ENCODE measurements around the gene FNIP1.
"Not testable (repeated sequence)": the region's sequence is repeated elsewhere in the genome, so short reads cannot be mapped to it uniquely, and the experiment has no call there.

The FNIP1 gene

GRCh38 chr5:131754363-131754762 is 42.5 kb downstream of the FNIP1 start:
- DNase-seq (ENCODE audit: low read depth in 2 of 2, low spot score in 1 of 2), result no peak

- DNase-seq (ENCODE audit: low read depth in 2 of 2, low spot score in 1 of 2), result no peak
Measured at GRCh38 chr5:131751506-131751905, 45.3 kb downstream of the FNIP1 start.

- DNase-seq (ENCODE audit: low read depth in 2 of 2, low spot score in 1 of 2), result no peak
Measured at GRCh38 chr5:131749723-131750470, 46.9 kb downstream of the FNIP1 start.

DNA sequence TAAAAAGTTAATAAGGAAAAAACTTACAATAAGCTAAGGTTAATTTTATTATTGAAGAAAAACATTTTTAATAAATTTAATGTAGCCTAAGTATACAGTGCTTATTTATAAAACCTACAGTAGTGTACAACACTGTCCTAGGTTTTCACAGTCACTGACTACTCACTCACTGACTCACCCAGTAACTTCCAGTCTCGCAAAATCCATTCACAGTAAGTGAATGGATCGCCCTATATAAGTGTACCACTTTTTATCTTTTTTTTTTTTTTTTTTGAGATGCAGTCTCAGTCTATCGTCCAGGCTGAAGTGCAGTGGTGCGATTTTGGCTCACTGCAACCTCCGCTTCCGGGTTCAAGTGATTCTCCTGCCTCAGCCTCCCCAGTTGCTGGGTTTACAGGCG is 47.7 kb downstream of the FNIP1 start:
- no peak for DNase-seq (ENCODE audit: low read depth in 2 of 2, low spot score in 1 of 2)

GRCh38 chr5:131747180-131748105 is 49.4 kb downstream of the FNIP1 start:
- DNase-seq (ENCODE audit: low read depth in 2 of 2, low spot score in 1 of 2), result no peak

DNA sequence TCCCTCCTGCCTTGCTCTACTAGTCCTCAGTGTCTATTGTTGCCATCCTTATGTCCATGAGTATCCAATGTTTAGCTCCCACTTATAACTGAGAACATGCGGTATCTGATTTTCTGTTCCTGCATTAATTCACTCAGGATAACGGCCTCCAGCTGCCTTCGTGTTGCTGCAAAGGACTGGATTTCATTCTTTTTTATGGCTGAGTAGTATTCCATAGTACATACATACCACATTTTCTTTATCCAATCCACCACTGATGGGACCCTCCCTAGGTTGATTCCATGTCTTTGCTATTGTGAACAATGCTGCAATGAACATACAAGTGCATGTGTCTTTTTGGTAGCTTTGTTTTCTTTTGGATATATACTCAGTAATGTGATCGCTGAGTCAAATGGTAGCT is 50.4 kb downstream of the FNIP1 start:
- DNase-seq (ENCODE audit: low read depth in 2 of 2, low spot score in 1 of 2), result no peak

GRCh38 chr5:131745703-131746102 is 51.1 kb downstream of the FNIP1 start:
- DNase-seq (ENCODE audit: low read depth in 2 of 2, low spot score in 1 of 2), result no peak

GRCh38 chr5:131745155-131745554 is 51.7 kb downstream of the FNIP1 start:
- no peak for DNase-seq (ENCODE audit: low read depth in 2 of 2, low spot score in 1 of 2)

DNA sequence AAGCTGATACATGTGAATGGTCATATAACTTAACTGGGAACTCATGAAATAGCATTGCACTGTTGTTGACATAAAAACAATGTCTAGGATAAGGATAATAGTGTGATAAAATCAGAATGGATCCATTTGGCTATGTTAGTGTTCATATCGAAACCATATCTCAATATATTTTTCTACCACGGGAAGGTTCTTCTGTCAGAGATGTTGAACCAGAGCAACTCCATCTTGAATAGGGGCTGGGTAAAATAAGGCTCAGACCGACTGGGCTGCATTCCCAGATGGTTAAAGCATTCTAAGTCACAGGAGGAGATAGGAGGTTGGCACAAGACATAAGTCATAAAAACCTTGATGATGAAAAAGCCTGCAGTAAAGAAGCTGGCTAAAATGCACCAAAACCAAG is 56.3 kb downstream of the FNIP1 start:
- no peak for DNase-seq (ENCODE audit: low read depth in 2 of 2, low spot score in 1 of 2)

- DNase-seq (ENCODE audit: low read depth in 2 of 2, low spot score in 1 of 2), result no peak
Measured at GRCh38 chr5:131735393-131735792, 61.4 kb downstream of the FNIP1 start.

DNA sequence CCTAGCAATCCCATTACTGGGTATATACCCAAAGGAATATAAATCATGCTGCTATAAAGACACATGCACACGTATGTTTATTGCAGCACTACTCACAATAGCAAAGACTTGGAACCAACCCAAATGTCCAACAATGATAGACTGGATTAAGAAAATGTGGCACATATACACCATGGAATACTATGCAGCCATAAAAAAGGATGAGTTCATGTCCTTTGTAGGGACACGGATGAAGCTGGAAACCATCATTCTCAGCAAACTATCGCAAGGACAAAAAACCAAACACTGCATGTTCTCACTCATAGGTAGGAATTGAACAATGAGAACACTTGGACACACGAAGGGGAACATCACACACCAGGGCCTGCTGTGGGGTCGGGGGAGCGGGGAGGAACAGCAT is 61.9 kb downstream of the FNIP1 start:
- not testable (repeated sequence) for DNase-seq (ENCODE audit: low read depth in 2 of 2, low spot score in 1 of 2)

DNA sequence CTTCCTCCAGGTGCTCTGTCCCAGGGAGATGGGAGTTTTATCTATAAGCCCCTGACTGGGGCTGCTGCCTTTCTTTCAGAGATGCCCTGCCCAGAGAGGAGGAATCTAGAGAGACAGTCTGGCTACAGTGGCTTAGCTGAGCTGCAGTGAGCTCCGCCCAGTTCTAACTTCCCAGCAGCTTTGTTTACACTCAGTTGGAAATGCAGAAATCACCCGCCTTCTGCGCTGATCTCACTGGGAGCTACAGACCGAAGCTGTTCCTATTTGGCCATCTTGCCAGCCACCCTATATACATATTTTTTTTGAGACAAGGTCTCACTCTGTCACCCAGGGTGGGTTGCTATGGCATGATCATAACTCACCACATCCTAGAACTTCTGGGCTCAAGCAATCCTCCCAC is 67.5 kb downstream of the FNIP1 start:
- DNase-seq (ENCODE audit: low read depth in 2 of 2, low spot score in 1 of 2), result not testable (repeated sequence)

DNA sequence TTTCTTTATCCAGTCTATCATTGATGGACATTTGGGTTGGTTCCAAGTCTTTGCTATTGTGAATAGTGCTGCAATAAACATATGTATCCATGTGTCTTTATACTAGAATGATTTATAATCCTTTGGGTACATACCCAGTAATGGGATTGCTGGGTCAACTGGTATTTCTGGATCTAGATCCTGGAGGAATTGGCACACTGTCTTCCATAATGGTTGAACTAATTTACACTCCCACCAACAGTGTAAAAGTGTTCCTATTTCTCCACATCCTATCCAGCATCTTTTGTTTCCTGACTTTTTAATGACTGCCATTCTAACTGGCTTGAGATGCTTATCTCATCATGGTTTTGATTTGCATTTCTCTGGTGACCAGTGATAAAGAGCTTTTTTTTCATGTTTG is 72.7 kb downstream of the FNIP1 start:
- not testable (repeated sequence) for DNase-seq (ENCODE audit: low read depth in 2 of 2, low spot score in 1 of 2)

DNA sequence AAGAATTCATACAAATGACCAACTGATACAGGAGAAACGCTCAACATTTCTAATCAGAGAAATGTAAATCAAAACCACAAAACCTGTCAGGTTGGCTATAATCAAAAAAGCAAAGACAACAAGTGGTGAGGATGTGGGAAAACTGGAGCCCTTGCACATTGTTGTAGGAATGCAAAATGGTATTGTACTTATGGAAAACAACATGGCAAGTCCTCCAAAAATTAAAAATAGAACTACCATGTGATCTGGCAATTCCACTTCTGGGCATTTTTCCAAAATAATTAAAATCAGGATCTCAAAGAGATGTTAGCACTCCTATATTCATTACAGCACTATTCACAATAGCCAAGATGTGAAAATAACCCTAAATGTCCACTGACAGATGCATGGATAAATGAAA is 76.1 kb downstream of the FNIP1 start:
- DNase-seq (ENCODE audit: low read depth in 2 of 2, low spot score in 1 of 2), result no peak

GRCh38 chr5:131719564-131719963 is 77.3 kb downstream of the FNIP1 start:
- DNase-seq (ENCODE audit: low read depth in 2 of 2, low spot score in 1 of 2), result no peak

DNA sequence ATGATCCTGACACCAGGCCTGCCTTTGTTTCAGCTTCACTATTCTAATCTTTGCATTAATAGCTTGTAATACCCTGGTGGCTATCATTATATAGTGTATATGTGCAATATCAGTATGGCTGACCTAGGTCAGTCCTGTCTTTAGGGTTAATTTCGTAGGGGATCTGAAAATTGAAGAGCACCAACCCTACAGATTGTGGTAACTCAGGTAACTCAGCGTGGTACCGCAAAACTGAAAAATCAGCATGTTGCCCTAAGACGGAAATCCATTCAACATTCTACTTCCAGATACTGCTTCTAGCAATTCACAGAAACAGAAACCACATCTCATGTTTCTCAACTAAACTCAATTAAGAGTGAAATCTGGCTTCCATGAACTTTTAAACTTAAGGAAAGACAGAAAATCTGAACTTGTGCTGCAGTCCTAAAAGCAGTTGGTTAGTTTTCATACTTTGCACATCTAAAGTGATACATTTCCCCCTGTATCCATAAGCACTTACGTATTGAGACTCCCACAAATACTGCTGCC is 78.3 kb downstream of the FNIP1 start:
- no peak for DNase-seq (ENCODE audit: low read depth in 2 of 2, low spot score in 1 of 2)

DNA sequence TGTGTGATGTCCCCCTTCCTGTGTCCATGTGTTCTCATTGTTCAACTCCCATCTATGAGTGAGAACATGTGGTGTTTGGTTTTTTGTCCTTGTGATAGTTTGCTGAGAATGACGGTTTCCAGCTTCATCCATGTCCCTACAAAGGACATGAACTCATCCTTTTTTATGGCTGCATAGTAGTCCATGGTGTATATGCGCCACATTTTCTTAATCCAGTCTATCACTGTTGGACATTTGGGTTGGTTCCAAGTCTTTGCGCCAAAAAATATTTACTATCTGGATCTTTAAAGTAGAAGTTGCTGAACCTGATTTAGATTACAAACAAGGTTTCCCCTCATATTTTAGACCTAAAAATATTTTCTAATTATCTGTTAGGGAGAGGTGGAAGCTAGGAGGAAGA is 79.7 kb downstream of the FNIP1 start:
- DNase-seq (ENCODE audit: low read depth in 2 of 2, low spot score in 1 of 2), result not testable (repeated sequence)

DNA sequence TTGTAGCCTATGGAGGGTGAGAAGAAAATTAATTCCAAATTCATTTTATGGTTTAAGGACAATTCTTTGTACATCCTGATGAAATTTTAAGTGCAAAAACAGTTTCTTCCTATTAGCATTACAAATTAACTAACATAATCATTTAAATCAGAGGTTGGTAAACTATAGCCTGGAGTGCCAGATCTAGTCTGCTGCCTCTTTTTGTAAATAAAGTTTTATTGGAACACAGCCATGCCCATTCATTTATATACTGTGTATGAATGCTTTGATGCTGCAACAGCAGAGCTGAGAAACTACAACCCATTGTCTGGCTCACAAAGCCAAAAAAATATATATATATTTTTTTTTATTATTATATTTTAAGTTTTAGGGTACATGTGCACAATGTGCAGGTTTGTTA is 80.2 kb downstream of the FNIP1 start:
- no peak for DNase-seq (ENCODE audit: low read depth in 2 of 2, low spot score in 1 of 2)

- DNase-seq (ENCODE audit: low read depth in 2 of 2, low spot score in 1 of 2), result no peak
Measured at GRCh38 chr5:131710391-131710790, 86.4 kb downstream of the FNIP1 start.

- DNase-seq (ENCODE audit: low read depth in 2 of 2, low spot score in 1 of 2), result no peak
Measured at GRCh38 chr5:131709043-131709442, 87.8 kb downstream of the FNIP1 start.

DNA sequence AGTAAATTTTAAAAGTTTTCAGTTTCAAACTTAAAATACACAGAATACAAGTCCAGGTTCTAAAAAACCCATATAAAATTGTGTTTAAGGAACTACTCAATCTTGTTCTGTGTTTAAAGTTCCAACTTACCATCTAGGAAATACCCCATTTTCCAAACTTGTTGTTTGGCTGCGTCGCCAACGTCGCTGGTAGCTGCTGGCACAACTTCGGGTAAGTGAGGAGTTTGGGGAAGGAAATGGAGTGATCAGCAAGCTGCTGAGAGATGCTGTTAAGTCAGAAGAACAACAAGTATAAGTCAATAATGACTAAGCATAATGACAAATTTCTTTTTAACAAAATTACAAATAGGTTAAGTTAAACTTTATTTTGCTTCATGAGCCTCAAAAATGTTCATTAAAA is 90.5 kb downstream of the FNIP1 start:
- DNase-seq (ENCODE audit: low read depth in 2 of 2, low spot score in 1 of 2), result no peak

- no peak for DNase-seq (ENCODE audit: low read depth in 2 of 2, low spot score in 1 of 2)
Measured at GRCh38 chr5:131694926-131695325, 101.9 kb downstream of the FNIP1 start.

All from stimulated activated CD8-positive, alpha-beta memory T cell treated with anti-CD3 and anti-CD28 coated beads, Interleukin-4, amount 100 ng/mL, for 4 hours (primary cell).